ENCODE results near the gene PAGE2B.

GRCh38 chrX:55028611-55029010, 46.2 kb upstream of the PAGE2B start:
- TF ChIP-seq CTCF (IDR thresholded peaks at IDR 0.05) (no peak), POLR2A (IDR thresholded peaks at IDR 0.05) (no peak)
